GM18870 (cell line): ENCODE measurements around the gene NPFFR1.

ENCODE experiments used
- ATAC-seq: cut with Tn5 transposase; IDR thresholded peaks from one replicate; pipeline ENCODE4 v1.9.1; 2021; ENCODE audit warnings: moderate library complexity; ENCODE audit not compliant: unreplicated experiment

The NPFFR1 gene, protein sequence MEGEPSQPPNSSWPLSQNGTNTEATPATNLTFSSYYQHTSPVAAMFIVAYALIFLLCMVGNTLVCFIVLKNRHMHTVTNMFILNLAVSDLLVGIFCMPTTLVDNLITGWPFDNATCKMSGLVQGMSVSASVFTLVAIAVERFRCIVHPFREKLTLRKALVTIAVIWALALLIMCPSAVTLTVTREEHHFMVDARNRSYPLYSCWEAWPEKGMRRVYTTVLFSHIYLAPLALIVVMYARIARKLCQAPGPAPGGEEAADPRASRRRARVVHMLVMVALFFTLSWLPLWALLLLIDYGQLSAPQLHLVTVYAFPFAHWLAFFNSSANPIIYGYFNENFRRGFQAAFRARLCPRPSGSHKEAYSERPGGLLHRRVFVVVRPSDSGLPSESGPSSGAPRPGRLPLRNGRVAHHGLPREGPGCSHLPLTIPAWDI

DNA sequence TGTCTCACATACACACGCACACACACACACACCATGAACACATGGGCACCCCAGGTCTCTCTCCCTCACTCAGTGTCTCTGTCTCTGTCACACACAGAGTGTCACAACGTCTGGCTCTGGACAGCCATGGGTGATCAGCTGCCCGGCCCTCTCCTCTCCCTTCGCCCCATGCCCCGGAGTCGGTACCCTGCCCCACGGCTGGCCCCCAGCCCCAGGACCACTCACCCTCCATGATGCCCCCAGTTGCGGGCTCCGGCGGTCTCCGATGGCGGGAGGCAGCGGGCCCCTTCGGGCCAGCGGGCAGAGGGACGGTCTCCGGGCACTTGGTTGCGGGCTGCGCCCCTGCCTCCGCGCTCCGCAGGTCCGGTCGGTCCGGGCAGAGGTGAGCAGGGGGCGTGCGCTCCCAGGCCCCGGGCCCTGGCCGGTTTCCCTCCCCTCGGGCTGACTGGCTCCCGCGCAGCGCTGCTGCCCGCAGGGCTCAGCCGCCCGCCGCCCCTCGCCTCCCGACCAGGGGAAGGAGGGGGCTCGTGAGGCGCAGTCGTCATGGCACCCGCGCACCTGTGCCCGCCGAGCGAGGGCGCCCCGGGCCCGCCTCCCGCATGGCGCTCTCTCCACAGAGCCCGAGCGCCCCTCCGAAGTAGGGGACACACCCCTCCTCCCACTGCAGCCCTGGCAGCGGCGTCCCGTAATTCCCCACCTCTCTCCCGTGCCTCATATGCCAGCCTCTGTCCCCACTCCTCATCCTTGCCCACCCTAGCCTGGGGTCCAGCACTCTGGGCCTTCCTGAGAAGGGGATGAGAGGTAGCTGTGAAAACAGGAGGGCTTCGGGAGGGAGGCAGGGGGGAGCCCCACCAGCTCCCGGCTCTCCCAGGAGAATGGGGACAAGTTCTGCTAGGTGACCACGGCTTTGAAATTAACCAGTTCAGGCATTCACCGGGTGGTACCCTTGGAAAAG lies at the start of gene NPFFR1:
Gene NPFFR1 (minus strand): TSS at position 560 of the 955 bp plus-strand sequence. CDS start 328 bp downstream, at position 232.
- no peak for ATAC-seq

GRCh38 chr10:70333268-70333667 lies 49.5 kb upstream of the NPFFR1 start:
- ATAC-seq: no peak

GRCh38 chr10:70331486-70332268 lies 47.9 kb upstream of the NPFFR1 start:
- ATAC-seq: peak; percentile 81

DNA sequence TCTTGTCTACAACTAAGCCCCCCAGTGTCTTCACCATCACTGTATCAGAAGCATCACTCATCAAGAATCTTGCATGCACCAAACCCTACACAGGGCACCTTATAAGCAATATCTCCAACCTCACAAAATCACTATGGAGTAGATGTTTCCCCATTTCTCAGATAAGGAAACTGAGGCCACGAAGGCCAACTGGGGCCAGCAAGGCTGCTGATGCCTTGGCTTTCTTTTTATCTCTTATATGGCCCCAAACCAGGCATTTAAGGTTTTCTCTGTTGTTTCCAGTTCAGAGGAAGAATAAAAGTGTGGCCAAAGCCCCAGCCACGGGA lies 47.3 kb upstream of the NPFFR1 start:
- ATAC-seq: no peak

GRCh38 chr10:70330671-70331070 lies 46.9 kb upstream of the NPFFR1 start:
- no peak for ATAC-seq

- ATAC-seq: no peak
These were observed 45.2 kb upstream of the NPFFR1 start for GRCh38 chr10:70328967-70329366.

GRCh38 chr10:70328018-70328417 lies 44.2 kb upstream of the NPFFR1 start:
- no peak for ATAC-seq

- ATAC-seq: no peak
These were observed 41.4 kb upstream of the NPFFR1 start for GRCh38 chr10:70324951-70325781.

GRCh38 chr10:70324339-70324861 lies 40.6 kb upstream of the NPFFR1 start:
- ATAC-seq: no peak

- no peak for ATAC-seq
These were observed 40.0 kb upstream of the NPFFR1 start for GRCh38 chr10:70323697-70324338.

DNA sequence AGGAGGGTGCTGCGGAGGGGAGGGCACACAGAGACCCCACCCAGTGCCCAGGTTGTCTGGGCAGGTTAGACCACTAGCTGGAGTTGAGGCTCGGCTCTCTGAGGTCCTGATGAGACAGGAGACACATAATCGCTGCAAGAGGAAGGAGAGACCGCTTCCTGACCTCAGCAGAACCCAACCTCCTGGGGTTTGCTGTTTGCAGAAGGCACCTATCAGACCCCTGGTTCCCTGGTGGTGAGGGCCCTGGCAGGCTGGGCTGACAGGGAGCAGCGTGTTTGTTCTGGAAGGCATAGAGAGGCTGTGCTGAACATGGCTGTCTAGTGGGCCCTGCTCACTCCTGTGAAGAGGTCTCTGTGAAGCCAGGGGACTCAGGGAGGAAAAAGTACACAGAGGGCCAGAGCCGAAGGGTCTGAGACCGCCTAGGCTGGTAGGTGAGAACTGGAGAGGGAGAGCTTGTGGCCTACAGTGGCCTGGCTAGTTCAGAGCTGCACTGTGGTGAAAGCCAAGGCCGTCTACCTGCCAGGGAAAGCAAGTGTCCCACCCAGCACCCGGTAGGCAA lies 39.4 kb upstream of the NPFFR1 start:
- no peak for ATAC-seq

GRCh38 chr10:70321897-70322890 lies 38.4 kb upstream of the NPFFR1 start:
- no peak for ATAC-seq

DNA sequence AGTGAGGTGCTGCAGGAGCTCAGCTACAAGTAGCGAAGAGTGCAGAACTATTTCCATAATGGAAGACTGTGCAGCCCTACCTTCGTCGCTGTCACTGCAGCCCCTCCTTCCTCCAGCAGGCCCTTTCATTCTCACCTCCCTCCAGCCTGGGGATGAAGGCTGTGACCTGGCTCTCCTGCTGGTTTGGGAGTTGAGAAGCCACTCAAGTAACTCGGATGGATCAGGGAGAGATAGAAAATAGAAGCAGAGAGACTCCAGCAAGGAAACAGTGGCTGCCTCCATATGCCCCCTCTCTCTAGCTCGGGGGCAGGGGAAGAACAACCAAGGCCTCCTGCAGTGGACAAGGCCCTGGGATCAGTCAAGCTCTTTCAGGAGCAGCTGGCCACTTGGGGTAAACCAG lies 37.4 kb upstream of the NPFFR1 start:
- no peak for ATAC-seq

GRCh38 chr10:70320751-70321150 lies 36.9 kb upstream of the NPFFR1 start:
- no peak for ATAC-seq

DNA sequence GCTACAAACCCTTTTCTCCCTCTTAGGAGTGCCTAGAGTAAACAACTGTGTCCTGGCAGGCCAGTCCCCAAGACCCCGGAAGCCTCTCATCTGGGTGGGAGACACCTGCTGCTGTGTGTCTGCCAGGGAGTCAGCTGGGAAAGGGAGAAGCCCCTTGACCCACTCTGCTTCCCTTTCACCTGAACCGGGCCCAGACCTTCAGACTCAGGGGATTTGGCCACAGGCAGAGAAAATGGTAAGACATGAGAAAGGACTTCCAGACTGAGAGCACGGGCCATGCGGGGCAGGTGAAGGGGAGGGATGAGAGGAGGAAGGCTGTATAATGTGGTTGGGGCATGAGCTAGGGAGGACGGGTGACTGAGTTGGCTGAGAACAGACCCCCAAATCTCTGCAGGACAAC lies 36.0 kb upstream of the NPFFR1 start:
- no peak for ATAC-seq

DNA sequence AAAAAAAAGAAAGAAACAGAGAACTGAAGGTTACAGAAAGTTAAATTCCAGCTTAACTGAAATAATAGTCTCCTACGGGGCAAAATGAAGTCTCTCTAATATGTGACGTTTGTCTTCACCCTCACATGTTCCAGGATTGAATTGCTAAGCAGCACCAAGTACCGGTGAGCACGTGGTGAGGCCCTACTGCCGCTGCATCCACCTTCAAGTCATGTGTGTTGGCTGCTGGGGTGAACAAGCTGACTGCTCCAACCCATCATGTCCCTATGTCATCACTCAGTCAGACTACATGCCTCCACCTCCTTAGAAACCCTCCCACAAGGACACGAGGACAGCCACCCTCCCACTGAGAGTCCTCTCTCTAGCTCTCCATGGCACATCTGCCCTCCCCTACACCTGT lies 35.4 kb upstream of the NPFFR1 start:
- ATAC-seq: no peak

GRCh38 chr10:70317943-70318318 lies 34.1 kb upstream of the NPFFR1 start:
- ATAC-seq: no peak
